ENCODE data around the gene ANKRD22.
"Not testable (repeated sequence)": the region's sequence is repeated elsewhere in the genome, so short reads cannot be mapped to it uniquely, and the experiment has no call there.

Gene ANKRD22

DNA sequence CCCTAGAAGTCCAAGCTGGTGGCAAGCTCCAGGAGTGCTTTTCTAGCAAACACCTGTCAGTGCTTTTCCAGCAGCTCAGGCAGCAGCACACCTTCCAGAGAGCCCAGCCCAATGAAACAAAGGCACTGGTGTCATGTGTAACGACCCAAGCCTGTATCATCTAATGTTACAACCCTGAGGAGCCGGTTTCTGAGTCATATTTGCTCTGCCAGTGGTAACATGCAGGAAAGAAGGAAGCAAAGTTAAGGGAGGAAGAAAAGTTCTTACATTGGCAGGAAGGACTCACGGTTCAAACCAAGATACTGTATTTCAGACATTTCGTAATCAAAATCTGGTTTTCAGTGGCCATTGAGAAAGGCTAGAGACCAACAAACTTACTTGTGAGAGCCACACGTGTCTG, at the start of gene ANKRD22:
Gene ANKRD22 (minus strand): TSS at position 139 of the 400 bp plus-strand sequence. CDS start 237 bp downstream, outside the sequence.
- DNase-seq (ENCODE audit: low read depth): no peak

DNA sequence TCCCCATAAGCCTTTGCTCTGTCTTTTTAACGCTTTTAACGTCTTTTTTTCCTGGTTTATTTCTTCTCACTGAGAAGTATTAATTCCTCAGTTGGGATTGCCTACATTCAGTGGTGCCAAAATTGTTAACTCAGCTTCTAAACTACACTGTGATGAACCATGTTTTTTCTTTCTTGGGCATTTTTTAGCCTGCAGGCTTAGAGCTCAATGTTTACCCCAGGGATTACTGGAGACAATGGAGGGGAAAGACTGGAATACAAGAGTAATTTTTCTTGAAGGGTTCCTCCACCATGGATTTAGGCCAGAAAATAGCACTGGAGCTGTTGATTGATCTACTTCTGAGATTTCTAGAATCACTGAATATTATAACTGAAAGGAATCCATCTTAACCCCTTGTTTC, 48.2 kb upstream of the ANKRD22 start:
- DNase-seq (ENCODE audit: low read depth): no peak

DNA sequence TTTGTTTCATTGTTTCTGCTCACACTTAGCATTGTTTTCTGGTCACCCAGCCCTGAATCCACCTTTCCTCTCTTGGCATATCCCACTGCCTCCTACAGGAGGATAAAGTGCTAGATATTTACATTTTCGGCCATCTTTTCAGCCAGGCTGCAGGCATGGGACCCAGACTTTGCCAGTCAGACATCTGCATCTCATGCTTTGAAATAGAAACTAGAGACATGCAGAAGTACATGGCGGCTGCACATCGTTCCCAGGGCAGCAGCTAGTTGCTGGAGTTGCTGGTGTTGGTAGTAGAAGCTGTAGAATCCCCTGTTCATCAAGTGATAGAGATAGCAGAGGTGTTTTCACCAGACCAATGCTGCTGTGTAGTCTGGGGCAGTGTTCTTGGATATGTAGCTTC, 47.1 kb upstream of the ANKRD22 start:
- no peak for DNase-seq (ENCODE audit: low read depth)

DNA sequence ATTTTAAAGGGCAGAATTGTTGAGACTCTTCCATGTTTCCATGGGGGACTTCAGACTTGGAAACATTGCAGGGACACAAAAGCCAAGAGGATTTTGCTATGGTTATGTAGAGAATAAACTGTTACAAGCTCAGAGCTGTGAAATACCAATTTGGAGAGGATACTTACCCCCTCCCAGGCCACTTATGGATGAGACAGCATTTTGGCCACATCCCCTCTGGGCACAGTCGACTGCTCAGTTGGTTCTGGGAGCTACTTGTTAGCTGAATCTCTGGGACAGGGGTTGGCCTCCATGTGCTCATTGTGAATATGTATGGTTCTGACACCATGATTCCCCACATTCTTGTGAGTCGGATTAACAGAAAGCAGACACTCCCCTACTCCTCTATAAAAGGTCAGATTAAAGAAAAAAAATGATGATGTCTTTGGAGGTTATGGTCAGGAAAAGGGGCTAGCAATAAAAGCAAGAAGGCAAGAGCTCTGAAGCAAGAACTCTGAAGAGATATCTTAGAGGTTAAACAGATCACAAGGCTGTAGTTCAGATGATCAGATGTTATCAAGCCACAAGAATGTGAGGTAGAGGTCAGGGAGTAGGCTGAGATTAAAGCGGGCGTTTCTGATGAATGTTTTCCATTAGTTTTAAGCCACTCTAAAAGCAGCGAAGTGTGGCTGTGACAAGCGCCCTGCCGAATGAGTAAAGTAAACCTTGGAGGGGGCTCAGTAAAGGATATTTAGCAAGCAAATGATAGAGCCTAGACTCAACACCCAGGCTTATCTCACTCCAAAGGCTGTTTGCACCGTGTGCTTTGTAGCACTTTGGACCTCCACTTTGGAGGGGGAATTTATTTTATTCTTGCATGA, 45.6 kb upstream of the ANKRD22 start:
- no peak for DNase-seq (ENCODE audit: low read depth)

DNA sequence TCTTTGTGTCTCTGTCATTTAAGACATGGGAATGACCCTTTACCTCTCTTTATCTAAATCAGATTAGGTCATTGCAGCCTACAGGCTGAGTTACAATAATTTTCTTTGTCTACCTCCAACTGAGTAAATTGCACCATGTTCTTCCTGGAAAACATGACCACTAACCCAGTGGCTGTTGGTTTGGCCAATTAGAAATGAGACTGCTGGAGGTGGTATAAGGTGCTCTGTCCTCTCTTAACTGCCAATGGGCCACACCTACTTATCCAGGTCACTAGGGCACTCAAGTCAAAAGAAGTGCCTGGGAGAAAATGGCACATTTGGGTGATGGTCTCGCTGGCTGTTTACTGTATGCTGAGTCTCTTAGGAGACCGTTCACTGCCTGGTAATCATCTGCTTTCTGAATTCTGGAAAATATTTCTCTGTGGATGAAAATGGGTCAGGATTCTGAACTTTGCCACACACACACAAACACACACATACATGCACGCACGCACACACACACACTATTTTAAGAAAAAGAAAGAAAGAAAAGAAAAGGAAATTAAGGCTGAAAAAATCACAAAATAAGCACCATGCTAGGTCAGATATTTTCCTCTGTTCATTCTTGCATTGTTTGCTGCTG, 44.8 kb upstream of the ANKRD22 start:
- DNase-seq (ENCODE audit: low read depth): no peak

DNA sequence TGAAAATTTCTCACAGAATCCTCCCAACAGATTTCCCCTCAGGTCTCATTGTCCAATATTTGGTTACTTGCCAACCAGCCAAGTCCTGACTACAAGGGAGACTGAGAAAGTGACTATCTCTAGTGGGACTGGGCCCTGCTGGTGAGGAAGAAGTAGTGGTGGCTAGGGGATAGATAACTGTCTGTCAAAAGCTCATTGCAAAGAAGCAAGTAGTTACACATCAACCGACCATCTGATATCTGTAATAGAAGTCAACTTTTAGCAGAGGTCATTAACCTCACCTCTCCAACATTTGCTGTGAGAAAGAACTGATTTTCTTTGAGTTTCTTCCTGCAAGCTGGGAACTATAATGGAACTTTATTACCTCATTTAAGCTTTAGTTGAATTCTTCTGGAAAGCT, 43.6 kb upstream of the ANKRD22 start:
- DNase-seq (ENCODE audit: low read depth): no peak

DNA sequence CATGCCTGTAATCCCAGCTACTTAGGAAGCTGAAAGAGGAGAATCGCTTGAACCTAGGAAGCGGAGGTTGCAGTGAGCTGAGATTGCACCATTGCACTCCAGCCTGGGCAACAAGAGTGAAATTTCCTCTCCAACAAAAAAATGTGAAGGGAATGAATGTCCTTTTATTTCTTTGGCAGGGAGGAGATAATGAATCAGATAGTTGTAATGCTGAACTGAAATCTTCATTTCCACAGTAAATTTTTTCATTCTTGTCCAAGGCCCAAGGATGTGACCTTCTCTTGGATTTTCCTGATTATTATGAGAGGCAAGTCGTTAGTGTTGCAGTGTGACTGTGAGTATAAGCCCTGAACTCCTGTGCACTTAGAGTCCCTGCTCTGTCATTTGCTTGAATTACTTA, 42.0 kb upstream of the ANKRD22 start:
- DNase-seq (ENCODE audit: low read depth): no peak

DNA sequence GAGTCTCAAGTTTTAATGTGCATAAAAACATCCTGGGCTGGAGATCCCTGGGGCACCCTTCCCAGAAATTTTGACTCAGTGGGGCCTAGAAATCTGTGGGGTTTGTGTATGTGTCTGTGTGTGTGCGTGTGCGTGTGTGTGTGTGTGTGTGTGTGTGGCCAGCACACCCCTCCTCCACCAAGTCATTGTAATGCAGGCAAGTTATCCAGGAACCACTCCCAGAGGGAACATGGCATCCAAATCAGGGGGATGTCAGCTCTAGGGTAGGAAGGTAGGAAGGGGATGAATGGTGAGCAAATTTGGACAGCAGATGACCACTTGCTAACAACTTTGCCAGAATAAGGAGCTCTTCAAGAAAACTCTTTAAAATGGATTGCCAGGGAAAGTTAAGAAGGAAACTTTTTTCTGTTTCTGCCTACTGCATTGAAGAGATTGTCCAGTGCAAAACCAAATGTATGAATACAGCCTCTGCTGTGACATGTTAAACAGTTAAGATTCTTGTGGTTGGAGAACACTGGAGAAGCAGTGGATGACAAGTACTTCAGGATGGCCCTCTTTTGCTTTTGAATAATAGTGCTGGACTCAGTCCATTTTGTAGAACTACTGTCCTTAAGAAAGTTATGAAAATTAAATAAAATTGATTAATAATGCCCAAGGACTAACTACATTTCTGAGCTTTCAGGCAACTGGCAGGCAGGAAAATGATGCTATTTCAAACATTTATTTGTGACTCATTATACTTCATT, 40.8 kb upstream of the ANKRD22 start:
- no peak for DNase-seq (ENCODE audit: low read depth)

DNA sequence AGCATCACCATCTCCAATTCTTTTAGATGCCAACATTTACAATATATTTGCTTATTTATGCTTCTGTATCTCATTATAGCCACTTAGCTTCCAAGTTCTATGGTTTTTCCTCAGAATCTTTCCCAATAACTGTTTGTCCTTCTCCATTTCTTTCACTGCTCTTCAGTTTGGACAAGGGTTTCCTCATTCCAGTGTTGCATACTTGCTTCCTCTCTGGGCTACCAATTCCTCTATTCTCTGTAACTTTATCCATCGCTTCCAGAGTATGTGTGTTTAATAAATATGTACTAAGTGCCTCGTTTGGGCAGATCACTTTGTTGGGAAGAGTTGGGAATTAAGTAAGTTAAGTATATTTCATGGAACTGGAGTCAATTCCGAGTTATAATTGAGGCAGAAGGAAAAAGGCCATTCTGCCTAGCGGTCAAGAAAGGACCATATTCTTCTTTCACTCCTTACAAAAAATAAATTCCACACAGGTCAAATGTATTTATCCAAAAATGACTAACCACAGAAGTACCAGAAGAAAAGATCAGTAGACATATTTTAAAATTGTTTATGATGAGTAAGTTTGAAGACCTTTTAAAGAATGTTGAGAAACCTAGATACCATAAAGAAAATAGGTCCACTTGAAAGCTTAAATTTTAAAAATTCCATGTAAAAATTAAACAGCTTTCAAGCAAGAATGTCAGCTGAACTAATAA, 39.2 kb upstream of the ANKRD22 start:
- no peak for DNase-seq (ENCODE audit: low read depth)

DNA sequence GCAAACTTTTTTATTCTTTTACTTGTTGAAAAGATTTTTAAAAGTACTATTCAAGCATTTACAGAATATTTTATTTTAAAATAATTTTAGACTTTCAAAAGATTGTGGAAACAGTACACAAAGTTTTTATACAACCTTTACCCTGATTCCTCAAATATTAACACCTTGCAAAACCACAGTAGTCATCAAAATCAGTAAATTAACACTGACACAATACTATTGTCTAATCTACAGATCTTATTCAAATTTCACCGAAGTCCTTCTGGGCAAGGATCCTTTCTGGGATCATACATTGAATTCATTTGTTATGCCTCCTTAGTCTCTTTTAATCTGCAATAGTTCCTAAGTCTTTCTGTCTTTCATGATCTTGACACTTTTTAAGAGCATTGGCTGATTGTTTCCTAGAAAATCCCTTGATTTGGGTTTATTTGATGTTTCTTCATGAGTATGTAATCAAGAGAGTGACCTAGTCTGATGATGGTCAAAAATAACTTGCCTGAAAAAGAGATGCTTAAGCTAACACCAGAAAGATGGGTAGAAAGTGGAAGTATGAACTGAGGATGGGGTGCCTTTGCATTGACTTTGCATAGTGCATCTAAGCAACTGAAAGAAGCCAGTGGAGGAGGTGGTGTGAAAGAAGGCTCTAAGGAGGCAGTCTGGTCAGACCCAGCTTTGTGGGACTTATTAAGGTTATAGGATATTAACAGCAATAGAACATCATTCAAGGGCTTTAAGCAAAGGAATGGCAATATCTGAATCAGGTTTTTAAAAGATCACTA, 38.1 kb upstream of the ANKRD22 start:
- no peak for DNase-seq (ENCODE audit: low read depth)

DNA sequence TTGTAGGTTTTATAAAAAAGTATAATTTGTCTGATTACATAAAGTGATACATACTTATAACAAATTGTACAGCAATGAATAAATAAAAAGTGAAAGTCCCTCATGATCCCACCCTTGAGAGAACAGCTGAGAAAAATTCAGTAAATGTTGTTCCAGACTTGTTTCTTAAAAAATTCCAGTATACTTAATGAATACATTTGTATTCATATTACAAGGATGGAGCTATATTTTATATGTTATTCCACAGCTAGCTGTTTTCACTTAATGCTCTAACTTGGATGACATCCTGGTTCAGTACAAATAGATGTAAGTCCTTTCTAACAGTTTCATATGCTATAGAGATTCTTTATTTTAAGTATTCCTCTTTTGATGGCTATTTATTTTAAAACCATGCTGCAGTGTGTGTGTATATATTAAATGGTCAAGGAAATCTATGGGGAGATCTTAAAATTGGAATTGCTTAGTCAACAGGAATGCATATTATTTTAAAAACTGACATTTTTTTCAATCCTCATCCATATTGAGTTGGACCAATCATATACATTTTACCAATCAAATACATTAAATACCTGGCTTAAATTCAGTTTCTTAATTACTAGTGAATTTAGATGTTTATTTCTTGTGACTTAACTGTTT, 37.3 kb upstream of the ANKRD22 start:
- DNase-seq (ENCODE audit: low read depth): no peak

DNA sequence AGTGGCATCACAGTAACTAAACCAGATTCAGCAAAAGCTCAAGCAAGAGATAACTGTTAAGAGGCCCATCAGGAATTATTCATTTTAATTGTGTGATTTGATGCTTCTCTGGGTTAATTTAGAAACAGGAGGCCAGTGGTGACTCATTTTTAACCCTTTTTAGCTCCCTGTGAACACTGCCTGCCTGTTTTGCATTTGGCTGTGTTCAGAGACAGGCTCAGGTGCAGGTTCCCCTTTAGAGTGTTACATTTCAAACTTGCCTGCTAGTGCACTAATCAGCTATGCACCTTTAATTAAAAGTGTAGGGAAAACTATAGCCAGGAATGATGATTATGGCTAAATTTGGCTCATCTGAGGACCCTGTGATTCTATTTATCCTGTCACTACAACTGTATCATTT, 34.9 kb upstream of the ANKRD22 start:
- DNase-seq (ENCODE audit: low read depth): no peak

DNA sequence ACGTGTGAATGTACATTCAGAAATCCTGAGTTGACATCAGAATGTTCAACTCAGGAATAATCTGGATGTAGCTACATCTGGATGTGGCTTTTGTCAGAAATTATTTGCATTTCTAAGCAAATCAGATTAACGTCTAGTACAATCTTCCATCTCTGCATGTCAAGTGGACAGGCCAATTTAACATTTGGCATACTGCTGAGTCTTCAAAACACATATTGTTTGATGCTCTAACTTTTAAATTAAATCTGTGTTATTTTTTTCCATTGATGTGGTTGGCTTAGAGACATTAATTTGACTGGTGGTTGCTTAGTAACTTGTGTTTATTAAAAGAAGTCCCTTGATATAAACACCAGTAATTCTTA, 31.8 kb upstream of the ANKRD22 start:
- DNase-seq (ENCODE audit: low read depth): no peak

DNA sequence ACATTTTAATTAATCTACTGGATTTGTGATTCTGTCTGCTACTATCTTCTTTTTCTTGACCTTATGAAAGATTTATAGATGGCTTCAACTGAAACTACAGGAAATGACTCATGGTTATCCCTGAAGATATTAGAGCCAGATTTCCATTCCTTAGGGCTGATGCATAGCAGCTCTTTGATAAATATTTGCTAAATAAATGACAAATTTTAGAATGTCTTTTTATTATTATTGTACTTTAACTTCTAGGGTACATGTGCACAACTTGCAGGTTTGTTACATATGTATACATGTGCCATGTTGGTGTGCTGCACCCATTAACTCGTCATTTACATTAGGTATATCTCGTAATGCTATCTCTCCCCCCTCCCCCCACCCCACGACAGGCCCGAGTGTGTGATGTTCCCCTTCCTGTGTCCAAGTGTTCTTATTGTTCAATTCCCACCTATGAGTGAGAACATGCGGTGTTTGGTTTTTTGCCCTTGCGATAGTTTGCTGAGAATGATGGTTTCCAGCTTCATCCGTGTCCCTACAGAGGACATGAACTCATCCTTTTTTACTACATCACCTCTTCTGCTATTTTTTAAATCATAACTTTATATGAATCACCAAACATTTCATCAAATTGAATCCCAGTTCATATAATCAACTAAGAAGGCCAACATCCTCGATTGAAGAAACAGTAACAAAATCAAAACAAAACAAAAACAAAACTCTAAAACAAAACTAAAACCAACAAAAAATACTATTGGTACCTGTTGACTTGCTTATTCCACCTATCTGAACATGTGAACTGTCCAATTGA, 31.2 kb upstream of the ANKRD22 start:
- DNase-seq (ENCODE audit: low read depth): not testable (repeated sequence)

DNA sequence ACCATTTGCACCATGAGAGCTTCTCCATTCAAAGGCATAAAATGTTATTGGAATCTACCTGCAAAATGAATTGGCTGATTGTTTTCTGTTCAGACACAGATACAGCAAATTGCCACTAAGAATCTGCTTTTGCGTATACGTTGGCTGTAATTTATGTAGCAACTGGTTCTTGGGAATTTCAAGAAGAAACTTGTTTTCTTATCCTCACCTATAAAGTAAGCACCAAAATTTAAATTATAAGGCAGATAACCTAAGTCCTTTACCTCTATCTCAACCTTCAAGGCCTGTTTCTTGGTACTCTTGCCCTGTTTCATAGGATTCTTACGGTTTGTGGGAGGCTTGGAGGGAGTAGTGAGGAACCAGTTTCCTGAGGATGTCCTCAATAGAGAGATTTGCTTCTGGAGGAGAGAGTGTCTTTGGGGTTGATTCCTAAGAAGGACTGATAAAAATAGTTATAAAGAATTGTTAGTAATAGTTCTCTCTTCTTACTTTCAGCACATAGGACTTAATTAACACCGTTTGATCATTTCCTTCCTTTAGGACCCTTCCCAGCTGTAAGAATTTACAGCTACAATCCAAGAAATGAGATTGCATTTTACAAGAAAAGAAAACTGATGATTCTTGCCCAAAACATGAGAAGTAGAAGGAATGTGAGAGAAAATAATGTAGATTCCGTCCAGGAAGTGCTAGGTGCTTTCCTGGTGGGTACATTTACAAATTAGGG, 30.4 kb upstream of the ANKRD22 start:
- DNase-seq (ENCODE audit: low read depth): no peak

DNA sequence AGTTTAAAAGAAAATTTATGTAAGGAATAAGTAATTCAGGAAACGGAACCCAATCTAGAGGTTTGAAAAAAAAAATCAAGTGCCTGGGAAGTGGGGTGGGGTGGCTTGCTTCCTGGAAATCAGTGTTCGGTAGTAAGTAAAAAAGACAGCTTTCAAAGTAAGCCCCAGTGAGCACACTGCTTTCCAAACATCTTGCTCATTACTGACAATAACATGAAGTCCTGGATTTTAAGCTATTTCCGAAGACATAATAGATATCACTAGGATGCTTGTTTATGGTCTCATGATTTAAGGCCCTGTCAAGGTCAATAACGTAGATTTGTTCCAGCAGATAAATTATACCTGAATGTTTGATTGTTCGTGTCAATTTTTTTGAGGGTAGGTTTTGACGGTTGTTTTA, 29.7 kb upstream of the ANKRD22 start:
- no peak for DNase-seq (ENCODE audit: low read depth)

DNA sequence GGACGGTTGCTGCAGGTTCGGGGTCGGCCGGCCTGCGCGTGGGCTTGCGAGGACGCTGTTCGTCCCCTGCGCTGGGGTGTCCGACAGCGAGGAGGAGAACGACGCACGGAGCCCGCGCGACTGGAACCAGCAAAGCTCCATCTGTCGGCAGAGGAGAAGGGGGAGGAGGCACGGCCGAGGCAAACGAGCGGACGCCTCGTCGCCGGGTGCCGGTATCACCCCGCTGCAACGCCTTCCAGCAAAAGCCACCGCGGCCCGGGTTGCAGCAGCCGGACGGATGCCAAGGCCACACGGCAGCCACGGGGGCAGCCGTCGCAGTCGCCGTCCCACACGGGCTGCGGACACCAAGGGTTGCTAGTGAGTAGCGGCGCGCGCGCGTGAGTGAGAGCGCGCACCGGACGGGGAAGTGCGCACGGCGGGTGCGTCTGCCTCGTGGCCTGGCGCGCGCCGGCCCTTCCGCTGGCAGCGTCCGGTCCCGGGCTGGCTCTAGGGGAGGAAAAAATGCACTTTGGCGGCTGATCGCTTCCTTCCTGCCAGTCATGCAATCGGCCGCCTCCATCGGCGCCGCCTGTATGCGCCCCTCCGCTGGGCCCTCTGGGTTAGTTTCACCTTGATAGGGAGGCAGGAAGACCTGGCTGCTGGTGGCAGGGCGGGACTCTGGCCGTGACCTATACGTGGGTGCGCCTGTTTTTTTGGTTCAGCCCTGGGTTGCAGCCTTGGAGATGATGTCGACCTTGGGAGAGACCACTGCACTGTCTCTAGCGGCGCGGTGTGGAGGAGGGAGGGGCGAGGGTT, 28.8 kb upstream of the ANKRD22 start:
- DNase-seq (ENCODE audit: low read depth): peak; percentile 55

DNA sequence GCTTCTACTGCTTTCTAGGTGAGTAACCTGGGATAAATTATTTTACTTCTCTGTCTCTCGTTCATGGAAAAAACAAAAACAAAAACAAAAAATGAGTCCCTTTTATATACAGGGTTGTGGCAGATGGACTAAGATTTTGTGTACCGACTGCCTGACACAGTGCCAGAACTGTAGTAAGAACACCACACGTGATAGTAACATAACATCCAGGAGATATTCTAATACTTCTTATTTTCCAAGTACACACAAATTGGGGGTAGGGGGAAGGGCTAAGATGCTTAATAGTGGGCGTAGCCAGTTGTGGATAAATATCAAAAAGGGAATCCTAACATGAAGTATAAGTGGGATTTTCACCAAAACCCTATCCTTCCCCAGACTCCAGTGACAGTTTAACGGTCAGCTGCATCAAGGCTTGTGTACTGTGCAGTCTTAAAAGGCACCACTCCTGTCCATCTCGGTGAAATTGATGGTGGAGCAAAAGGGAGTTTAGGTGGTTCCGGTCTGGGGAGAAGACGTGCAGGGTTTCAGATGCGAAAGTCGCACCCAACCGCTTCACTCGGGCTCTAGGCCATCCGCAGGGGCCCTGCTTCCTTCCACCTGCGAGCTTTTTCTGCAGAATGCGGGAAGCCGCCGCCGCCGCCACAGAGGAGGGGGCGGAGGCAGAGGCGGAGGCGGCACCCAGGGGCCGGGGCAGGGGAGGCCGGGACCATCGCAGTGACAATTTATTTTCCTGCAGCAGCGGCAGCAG, 28.1 kb upstream of the ANKRD22 start, which contains the start of gene STAMBPL1:
Gene STAMBPL1 (plus strand): TSS at position 712 of the 748 bp plus-strand sequence. CDS start 21,464 bp downstream, outside the sequence.
- DNase-seq (ENCODE audit: low read depth): peak; percentile 65

All from stimulated activated CD8-positive, alpha-beta memory T cell treated with anti-CD3 and anti-CD28 coated beads, Interleukin-12 subunit alpha, Interleukin-12 subunit beta, amount 100 ng/mL, for 4 hours (primary cell).